Loucy (cell line): ENCODE results near the gene ANGPTL3.

ENCODE experiments used
- H2AFZ ChIP-seq: fragments of 200-600 bp; sonication (generic); 2 replicates; pipeline ENCODE4 v1.6.0; 2016; ENCODE audit warnings: antibody characterized with exemption, mild to moderate bottlenecking, low read length, moderate library complexity
- H3F3A ChIP-seq: fragments of 200-600 bp; 2 replicates; pipeline ENCODE4 v1.6.0; 2016; ENCODE audit warnings: antibody characterized with exemption, low read depth, mild to moderate bottlenecking
- H3K27me3 ChIP-seq: fragments of 200-600 bp; sonication (generic); 2 replicates; pipeline ENCODE4 v1.6.1; 2014; ENCODE audit warnings: low read length, mild to moderate bottlenecking; ENCODE audit not compliant: insufficient read depth, poor library complexity, severe bottlenecking
- H3K36me3 ChIP-seq: fragments of 200-600 bp; sonication (generic); 2 replicates; pipeline ENCODE4 v1.6.1; 2016; ENCODE audit warnings: low read length; ENCODE audit not compliant: insufficient read depth
- H3K4me1 ChIP-seq: fragments of 200-600 bp; sonication (generic); 2 replicates; pipeline ENCODE4 v1.5.1; 2014; ENCODE audit warnings: low read length, mild to moderate bottlenecking; ENCODE audit not compliant: insufficient read depth, poor library complexity, severe bottlenecking
- H3K4me2 ChIP-seq: fragments of 200-600 bp; sonication (generic); 2 replicates; pipeline ENCODE4 v1.6.0; 2014; ENCODE audit warnings: antibody characterized with exemption, low read length, low read depth, mild to moderate bottlenecking; ENCODE audit not compliant: poor library complexity, severe bottlenecking
- H3K4me3 ChIP-seq: fragments of 200-600 bp; sonication (generic); 2 replicates; pipeline ENCODE4 v1.5.1; 2014; ENCODE audit warnings: low read length, mild to moderate bottlenecking, mixed read lengths; ENCODE audit not compliant: poor library complexity, severe bottlenecking
- H3K79me2 ChIP-seq: fragments of 200-600 bp; sonication (generic); 2 replicates; pipeline ENCODE4 v1.6.1; 2014; ENCODE audit warnings: low read length; ENCODE audit not compliant: insufficient read depth
- H3K9ac ChIP-seq: fragments of 200-600 bp; sonication (generic); 2 replicates; pipeline ENCODE4 v1.6.0; 2014; ENCODE audit warnings: mild to moderate bottlenecking, low read depth, low read length, moderate library complexity; ENCODE audit not compliant: poor library complexity, severe bottlenecking
- H3K9me2 ChIP-seq: fragments of 200-600 bp; sonication (generic); replicated peaks from 2 replicates; pipeline ENCODE4 v1.6.1; 2016; ENCODE audit warnings: low read depth, low read length, mixed read lengths
- H3K9me3 ChIP-seq: fragments of 200-600 bp; sonication (generic); 2 replicates; pipeline ENCODE4 v1.6.1; 2014; ENCODE audit warnings: mild to moderate bottlenecking, antibody characterized with exemption, low read length, low read depth; ENCODE audit not compliant: insufficient read depth
- H4K20me1 ChIP-seq: fragments of 200-600 bp; sonication (generic); 2 replicates; pipeline ENCODE4 v1.6.0; 2014; ENCODE audit warnings: antibody characterized with exemption, low read length, mild to moderate bottlenecking; ENCODE audit not compliant: insufficient read depth, poor library complexity, severe bottlenecking
- CTCF ChIP-seq: fragments of 200-600 bp; sonication (generic); conservative IDR thresholded peaks from 2 replicates; pipeline ENCODE4 v1.5.1; 2014; ENCODE audit warnings: mild to moderate bottlenecking, antibody characterized with exemption, low read length
- EZH2phosphoT487 ChIP-seq: fragments of 200-600 bp; IDR thresholded peaks from 2 replicates; pipeline ENCODE4 v1.6.1; 2018; ENCODE audit warnings: antibody characterized with exemption, mild to moderate bottlenecking, moderate library complexity, borderline replicate concordance

ANGPTL3 gene

DNA sequence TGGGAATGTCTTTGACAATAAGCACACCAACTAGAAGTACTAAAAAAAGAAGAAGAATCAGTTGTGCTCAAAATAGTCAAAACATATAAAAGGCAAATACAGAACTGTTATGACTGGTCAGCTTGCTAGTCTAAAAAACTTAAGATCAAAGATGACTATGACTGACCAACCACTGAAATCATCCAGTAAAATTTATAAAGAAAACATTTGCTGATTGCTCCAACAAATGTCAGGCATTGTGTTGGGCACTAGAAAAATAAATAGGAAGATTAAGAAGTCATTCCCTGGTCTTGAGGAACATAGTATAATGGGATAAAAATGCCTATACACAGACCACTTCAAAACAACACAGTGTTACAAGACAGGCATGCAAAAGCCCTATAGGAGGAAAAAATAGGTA lies 9.3 kb upstream of the ANGPTL3 start:
- Histone ChIP-seq H2AFZ (no peak overlapping the region), H4K20me1 (no peaks in the 10 kb centered on the region), H3K9me3 (no peaks in the 10 kb centered on the region), H3K79me2 (no peaks in the 10 kb centered on the region), H3K9ac (no peak overlapping the region), H3K36me3 (peaks cover 4% of the 10 kb centered on the region; the same call in 1 of the 2 replicates), H3K9me2 (no peaks in the 10 kb centered on the region), H3K4me3 (no peak overlapping the region), H3K4me1 (no peaks in the 10 kb centered on the region), H3F3A (no peaks in the 10 kb centered on the region), H3K4me2 (no peak overlapping the region), H3K27me3 (no peaks in the 10 kb centered on the region)
- TF ChIP-seq EZH2phosphoT487 (no peak), CTCF (no peak)

- H3K27me3 ChIP-seq = no peaks in the 10 kb centered on the region
- H3K9ac ChIP-seq = no peak overlapping the region
- H3K79me2 ChIP-seq = no peaks in the 10 kb centered on the region
Observed at GRCh38 chr1:62589321-62589720, 8.0 kb upstream of the ANGPTL3 start.

GRCh38 chr1:62590255-62590969 lies 6.9 kb upstream of the ANGPTL3 start:
- Histone ChIP-seq H3K36me3 (0 out of 2 replicates have a peak, but pooled peaks cover 4% of the 10 kb centered on the region), H3K4me3 (no peak overlapping the region), H3F3A (no peaks in the 10 kb centered on the region), H3K4me1 (no peaks in the 10 kb centered on the region), H3K27me3 (no peaks in the 10 kb centered on the region), H2AFZ (no peak overlapping the region), H3K4me2 (no peak overlapping the region), H3K9ac (no peak overlapping the region), H3K9me2 (no peaks in the 10 kb centered on the region), H3K79me2 (no peaks in the 10 kb centered on the region), H4K20me1 (no peaks in the 10 kb centered on the region), H3K9me3 (no peaks in the 10 kb centered on the region)
- TF ChIP-seq CTCF (no peak), EZH2phosphoT487 (no peak)

More at GRCh38 chr1:62589321-62589720, 8.0 kb upstream of the ANGPTL3 start:
- Histone ChIP-seq H3K4me2 (no peak overlapping the region), H3K9me3 (no peaks in the 10 kb centered on the region), H3K4me3 (no peak overlapping the region), H3K9me2 (no peaks in the 10 kb centered on the region), H2AFZ (no peak overlapping the region), H3K4me1 (no peaks in the 10 kb centered on the region), H3F3A (no peaks in the 10 kb centered on the region), H3K36me3 (peaks cover 4% of the 10 kb centered on the region; the same call in 1 of the 2 replicates), H4K20me1 (no peaks in the 10 kb centered on the region)
- TF ChIP-seq EZH2phosphoT487 (no peak), CTCF (no peak)
